Neuronal stem cell (in vitro differentiated cells): ENCODE results near the gene RNF13.

Source experiments
- DNase-seq: peaks from one replicate; pipeline ENCODE4 v3.0.0-alpha.2; 2013; ENCODE audit warnings: low spot score
- H2AFZ ChIP-seq: one replicate; pipeline ENCODE4 v1.6.1; 2013; ENCODE audit warnings: mild to moderate bottlenecking, low read length, inconsistent platforms
- H2AK5ac ChIP-seq: 2 replicates; pipeline ENCODE4 v1.6.1; 2013; ENCODE audit warnings: low read depth, mild to moderate bottlenecking, inconsistent platforms, low read length, moderate library complexity, mixed read lengths
- H2BK120ac ChIP-seq: 2 replicates; pipeline ENCODE4 v1.6.1; 2013; ENCODE audit warnings: low read depth, mild to moderate bottlenecking, inconsistent platforms, low read length, moderate library complexity, mixed read lengths
- H2BK12ac ChIP-seq: one replicate; pipeline ENCODE4 v1.6.1; 2013; ENCODE audit warnings: low read length, inconsistent platforms
- H2BK15ac ChIP-seq: 2 replicates; pipeline ENCODE4 v1.6.1; 2013; ENCODE audit warnings: mild to moderate bottlenecking, low read length, inconsistent platforms, mixed read lengths
- H2BK5ac ChIP-seq: one replicate; pipeline ENCODE4 v1.6.1; 2013; ENCODE audit warnings: inconsistent platforms, mild to moderate bottlenecking, low read length, moderate library complexity
- H3K14ac ChIP-seq: one replicate; pipeline ENCODE4 v1.6.1; 2013; ENCODE audit warnings: low read length, inconsistent platforms
- H3K18ac ChIP-seq: 2 replicates; pipeline ENCODE4 v1.6.1; 2013; ENCODE audit warnings: low read length, inconsistent platforms
- H3K23ac ChIP-seq: 2 replicates; pipeline ENCODE4 v1.6.1; 2013; ENCODE audit warnings: low read depth, mild to moderate bottlenecking, mixed read lengths, low read length, inconsistent platforms; ENCODE audit not compliant: poor library complexity
- H3K27ac ChIP-seq: replicated peaks from 3 replicates; pipeline ENCODE4 v1.5.1; 2013; ENCODE audit warnings: low read length, inconsistent platforms
- H3K27me3 ChIP-seq, 3 experiments: 2 replicates each; pipeline ENCODE4 v1.6.1; 2013; ENCODE audit warnings: low read length in 3 of 3, mild to moderate bottlenecking in 2 of 3, inconsistent platforms in 1 of 3, low read depth in 1 of 3, mixed read lengths in 1 of 3, moderate library complexity in 1 of 3; ENCODE audit not compliant: control insufficient read depth in 3 of 3, insufficient read depth in 3 of 3
- H3K36me3 ChIP-seq, 2 donors: replicated peaks in 1 of 2; 2 replicates each; pipeline ENCODE4 v1.6.1; 2013; ENCODE audit warnings: low read length in 2 of 2; ENCODE audit not compliant: control insufficient read depth in 2 of 2, insufficient read depth in 2 of 2
- H3K4ac ChIP-seq: 2 replicates; pipeline ENCODE4 v1.6.1; 2013; ENCODE audit warnings: inconsistent platforms, mild to moderate bottlenecking, low read length, moderate library complexity
- H3K4me1 ChIP-seq, 2 donors: 1 replicate in 1 of 2; 2 replicates in 1 of 2; pipeline ENCODE4 v1.6.1; 2013; ENCODE audit warnings: low read length in 2 of 2, low read depth in 1 of 2; ENCODE audit not compliant: control insufficient read depth in 2 of 2, insufficient read depth in 1 of 2
- H3K4me2 ChIP-seq: one replicate; pipeline ENCODE4 v1.6.1; 2013; ENCODE audit warnings: mild to moderate bottlenecking, low read length, inconsistent platforms; ENCODE audit not compliant: insufficient read depth, poor library complexity, severe bottlenecking
- H3K4me3 ChIP-seq, 2 donors: 2 replicates each; pipeline ENCODE4 v1.5.1; 2013; ENCODE audit warnings: low read length in 2 of 2, mild to moderate bottlenecking in 2 of 2, inconsistent platforms in 1 of 2, moderate library complexity in 1 of 2
- H3K79me1 ChIP-seq: one replicate; pipeline ENCODE4 v1.6.1; 2013; ENCODE audit warnings: low read depth, mild to moderate bottlenecking, inconsistent platforms, low read length, moderate library complexity
- H3K9ac ChIP-seq: one replicate; pipeline ENCODE4 v1.6.1; 2013; ENCODE audit warnings: mild to moderate bottlenecking, low read depth, low read length, inconsistent platforms; ENCODE audit not compliant: poor library complexity
- H3K9me3 ChIP-seq, 2 donors: replicated peaks in 1 of 2; 2 replicates each; pipeline versions ENCODE3 to v1.6.1; 2013; ENCODE audit warnings: low read length in 2 of 2, mild to moderate bottlenecking in 2 of 2, inconsistent platforms in 1 of 2, low read depth in 1 of 2, mixed read lengths in 1 of 2, moderate library complexity in 1 of 2; ENCODE audit not compliant: control insufficient read depth in 2 of 2, insufficient read depth in 1 of 2
- H4K8ac ChIP-seq: one replicate; pipeline ENCODE4 v1.6.1; 2013; ENCODE audit warnings: low read depth, mild to moderate bottlenecking, inconsistent platforms, low read length, moderate library complexity
- H4K91ac ChIP-seq: one replicate; pipeline ENCODE4 v1.6.1; 2013; ENCODE audit warnings: low read length, low read depth, mild to moderate bottlenecking, inconsistent platforms; ENCODE audit not compliant: poor library complexity
- WGBS, 2 donors: extraction: QIAGEN DNeasy Blood & Tissue Kit; methylation state at CpG; one replicate each; pipeline ENCODE4 v1.1.7; 2013; ENCODE audit warnings: missing lambda C conversion rate in 2 of 2, mixed read lengths in 1 of 2; ENCODE audit not compliant: insufficient read length in 2 of 2, insufficient replicate concordance in 1 of 2; ENCODE audit errors: extremely low coverage in 2 of 2; 5-methylcytosine and 5-hydroxymethylcytosine counted together

The RNF13 gene

GRCh38 chr3:149771652-149772271 is 41.3 kb upstream of the RNF13 start:
- Histone ChIP-seq H3K4me1 (peaks cover 0 to 6% of the 10 kb centered on the region in 2 donors), H3K36me3 (no peaks in the 10 kb centered on the region), H3K9me3 (no peaks in the 10 kb centered on the region), H2BK120ac (no peak overlapping the region), H4K91ac (no peak overlapping the region), H2AFZ (no peak overlapping the region), H2BK5ac (no peak overlapping the region), H3K9ac (no peak overlapping the region), H3K4me3 (no peak overlapping the region), H4K8ac (no peak overlapping the region), H3K18ac (no peak overlapping the region), H3K27ac (no peak overlapping the region), H2BK15ac (no peak overlapping the region), H3K4me2 (no peak overlapping the region), H3K79me1 (no peaks in the 10 kb centered on the region), H3K23ac (no peak overlapping the region), H3K4ac (no peak overlapping the region), H2AK5ac (no peak overlapping the region), H2BK12ac (no peak overlapping the region), H3K14ac (no peak overlapping the region), H3K27me3 (peaks cover 0 to 26% (median 0%) of the 10 kb centered on the region in 3 experiments)
- peak; percentile 49 for DNase-seq
- WGBS, 2 donors = no CpG with 5 or more reads among the region's 8 CpGs

DNA sequence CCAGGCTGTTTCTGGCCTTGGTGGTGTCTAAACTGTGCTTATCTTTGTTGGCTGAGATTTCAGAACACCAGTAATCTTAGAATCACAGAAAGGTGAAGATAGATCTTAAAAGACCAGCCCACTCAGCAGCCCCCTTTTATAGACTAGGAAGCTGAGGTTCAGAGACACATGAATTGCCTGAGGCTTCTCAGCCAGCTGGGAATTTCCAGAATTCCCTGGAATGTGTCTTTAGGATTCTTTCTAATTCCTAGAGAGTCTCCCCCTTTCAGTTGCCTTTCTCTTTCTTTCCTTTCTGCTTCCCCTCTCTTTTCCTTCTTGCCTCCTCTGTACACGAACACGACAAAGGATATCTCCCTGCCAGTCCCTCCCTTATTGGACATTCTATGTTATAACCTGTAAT is 40.2 kb upstream of the RNF13 start:
- DNase-seq = no peak
- H3K27me3 ChIP-seq = peaks cover 0 to 26% (median 0%) of the 10 kb centered on the region in 3 experiments
- H3K27ac ChIP-seq = no peak overlapping the region
- H2BK120ac ChIP-seq = no peak overlapping the region
- H3K18ac ChIP-seq = no peak overlapping the region
- H2AK5ac ChIP-seq = no peak overlapping the region
- no peaks in the 10 kb centered on the region for H3K79me1 ChIP-seq
- H4K8ac ChIP-seq = no peak overlapping the region
- no peak overlapping the region for H3K4me3 ChIP-seq
- H3K14ac ChIP-seq = no peak overlapping the region
- no CpG with 5 or more reads among the region's 2 CpGs for whole genome bisulfite sequencing, 2 donors
- no peak overlapping the region for H2BK12ac ChIP-seq
- H3K4me2 ChIP-seq = no peak overlapping the region
- H3K23ac ChIP-seq = no peak overlapping the region
- H3K4me1 ChIP-seq = peaks cover 0 to 1% of the 10 kb centered on the region in 2 donors
- no peak overlapping the region for H3K9ac ChIP-seq
- H4K91ac ChIP-seq = no peak overlapping the region
- no peak overlapping the region for H3K4ac ChIP-seq
- no peaks in the 10 kb centered on the region for H3K36me3 ChIP-seq
- H2AFZ ChIP-seq = no peak overlapping the region
- no peak overlapping the region for H2BK5ac ChIP-seq
- no peak overlapping the region for H2BK15ac ChIP-seq
- no peaks in the 10 kb centered on the region for H3K9me3 ChIP-seq

DNA sequence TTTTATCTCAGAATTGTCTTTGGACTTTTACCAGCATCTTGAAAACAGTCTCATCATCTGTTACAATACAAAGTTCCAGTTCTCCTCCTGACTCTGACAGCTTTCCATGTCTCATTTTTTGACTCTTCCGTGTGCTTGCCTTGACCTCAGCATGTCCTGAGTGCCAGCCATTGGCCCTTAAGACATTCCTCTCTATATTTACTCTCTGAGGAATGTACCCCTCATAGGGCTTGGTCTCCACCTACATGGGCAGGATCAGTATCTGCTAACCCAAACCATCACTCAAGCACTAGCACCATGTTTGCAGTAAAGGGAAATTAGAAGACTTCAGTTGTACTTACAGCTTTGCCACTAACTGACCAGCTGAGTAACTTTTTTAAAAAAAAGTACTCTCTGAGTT is 36.8 kb upstream of the RNF13 start:
- Histone ChIP-seq H4K8ac (no peak overlapping the region), H3K27ac (no peak overlapping the region), H3K4me2 (no peak overlapping the region), H3K9ac (no peak overlapping the region), H3K23ac (no peak overlapping the region), H3K4me1 (no peaks in the 10 kb centered on the region), H3K27me3 (peaks cover 0 to 26% (median 0%) of the 10 kb centered on the region in 3 experiments), H2BK120ac (no peak overlapping the region), H3K14ac (no peak overlapping the region), H2BK15ac (no peak overlapping the region), H2BK5ac (no peak overlapping the region), H3K18ac (no peak overlapping the region), H2BK12ac (no peak overlapping the region), H3K4me3 (no peak overlapping the region), H3K79me1 (no peaks in the 10 kb centered on the region), H2AK5ac (no peak overlapping the region), H4K91ac (no peak overlapping the region), H3K9me3 (no peaks in the 10 kb centered on the region), H3K36me3 (no peaks in the 10 kb centered on the region), H2AFZ (no peak overlapping the region), H3K4ac (no peak overlapping the region)
- DNase-seq = no peak
- WGBS, 2 donors = no CpG with 5 or more reads among the region's 1 CpG

DNA sequence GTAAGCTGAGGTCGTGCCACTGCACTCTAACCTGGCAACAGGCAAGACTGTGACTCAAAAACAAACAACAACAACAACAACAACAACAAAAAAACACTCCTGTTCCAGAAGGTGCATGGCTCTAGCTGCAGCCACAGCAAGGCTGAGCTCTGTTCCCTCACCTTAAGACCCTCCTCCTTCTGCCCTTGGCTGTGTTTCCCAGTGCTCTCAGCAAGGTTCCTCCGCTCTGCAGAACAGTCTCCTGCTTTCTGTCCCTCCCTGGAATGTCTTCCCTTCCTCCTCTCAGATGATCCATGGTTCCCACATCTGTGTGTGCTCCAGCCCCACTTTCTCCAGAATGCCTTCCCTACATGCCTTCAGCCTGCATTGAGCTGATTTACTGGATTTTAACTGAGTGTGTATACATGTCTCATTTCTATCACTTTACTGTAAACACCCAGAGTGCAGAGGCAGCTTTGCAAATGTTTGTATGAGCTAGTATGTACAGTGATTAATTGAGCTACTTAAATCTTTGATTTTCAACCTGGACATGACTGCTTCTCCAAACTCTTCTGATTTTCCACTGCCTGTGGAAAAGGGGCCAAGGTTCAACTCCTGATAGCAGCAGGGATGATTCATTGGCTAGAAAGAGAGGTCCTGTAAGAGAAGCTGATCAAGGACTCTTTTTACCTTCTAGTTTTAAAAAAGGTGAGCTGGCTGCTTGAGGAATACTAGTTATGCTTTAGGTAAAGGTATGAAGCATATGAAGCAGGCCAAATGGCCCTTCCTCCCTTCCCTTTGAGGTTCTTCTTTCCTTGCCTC is 35.4 kb upstream of the RNF13 start:
- no peak overlapping the region for H2BK12ac ChIP-seq
- H2AK5ac ChIP-seq = no peak overlapping the region
- H3K4me3 ChIP-seq = no peak overlapping the region
- H3K27me3 ChIP-seq = peaks cover 0 to 22% (median 0%) of the 10 kb centered on the region in 3 experiments
- no peak overlapping the region for H2BK120ac ChIP-seq
- no peaks in the 10 kb centered on the region for H3K79me1 ChIP-seq
- H2BK15ac ChIP-seq = no peak overlapping the region
- no peak overlapping the region for H3K27ac ChIP-seq
- H3K4me1 ChIP-seq = no peaks in the 10 kb centered on the region
- no peak overlapping the region for H4K8ac ChIP-seq
- no peak overlapping the region for H3K4ac ChIP-seq
- peak overlapping the region; percentile 73 for H3K9ac ChIP-seq
- H3K18ac ChIP-seq = no peak overlapping the region
- no peak overlapping the region for H3K14ac ChIP-seq
- H2BK5ac ChIP-seq = no peak overlapping the region
- H3K4me2 ChIP-seq = no peak overlapping the region
- H3K36me3 ChIP-seq = no peaks in the 10 kb centered on the region
- H2AFZ ChIP-seq = no peak overlapping the region
- H3K9me3 ChIP-seq = no peaks in the 10 kb centered on the region
- DNase-seq = no peak
- no CpG with 5 or more reads among the region's 2 CpGs for WGBS, 2 donors
- H3K23ac ChIP-seq = peak overlapping the region; percentile 49
- H4K91ac ChIP-seq = no peak overlapping the region
